HEK293T (cell line): Measurements from ENCODE around the gene IL1RAP.

Experiments used
- BHLHE40 ChIP-seq: fragments of 450-650 bp; IDR thresholded peaks from 2 replicates; pipeline ENCODE4 v1.6.1; 2016; ENCODE audit warnings: mild to moderate bottlenecking, moderate library complexity, borderline replicate concordance
- FOXM1 ChIP-seq: fragments of 450-650 bp; IDR thresholded peaks from 2 replicates; pipeline ENCODE4 v1.6.1; 2017; ENCODE audit warnings: mild to moderate bottlenecking, borderline replicate concordance
- L3MBTL2 ChIP-seq: fragments of 450-650 bp; conservative IDR thresholded peaks from 2 replicates; pipeline ENCODE4 v1.6.1; 2016; ENCODE audit warnings: mild to moderate bottlenecking
- SP1 ChIP-seq: fragments of 450-650 bp; IDR thresholded peaks from 2 replicates; pipeline ENCODE4 v1.6.1; 2017
- ZNF384 ChIP-seq: fragments of 450-650 bp; IDR thresholded peaks from 2 replicates; pipeline ENCODE4 v1.6.1; 2016

- TF ChIP-seq BHLHE40 (no peak), FOXM1 (no peak), ZNF384 (no peak), SP1 (no peak), L3MBTL2 (no peak)
These were observed 166.8 kb downstream of the IL1RAP start for GRCh38 chr3:190680691-190681090.
